Hepatocyte (in vitro differentiated cells): Measurements from ENCODE around the gene KRT35. TPM values are rescaled to one million over a fixed set of nuclear protein-coding genes. Genes with fewer than 3 reads are reported as not detected.

Experiments used
- DNase-seq: peaks from one replicate; pipeline ENCODE4 v3.0.0-alpha.2; 2016; ENCODE audit warnings: low spot score
- H2AFZ ChIP-seq: fragments of 200-600 bp; sonication (generic); 2 replicates; pipeline ENCODE4 v1.6.0; 2016; ENCODE audit warnings: antibody characterized with exemption, mild to moderate bottlenecking
- H3K27ac ChIP-seq: fragments of 200-600 bp; sonication (generic); 2 replicates; pipeline ENCODE4 v1.5.1; 2016; ENCODE audit warnings: mild to moderate bottlenecking
- H3K27me3 ChIP-seq: fragments of 200-600 bp; sonication (generic); 2 replicates; pipeline ENCODE4 v1.6.1; 2016
- H3K36me3 ChIP-seq: fragments of 200-600 bp; sonication (generic); replicated peaks from 2 replicates; pipeline ENCODE4 v1.5.1; 2016; ENCODE audit warnings: low read depth; ENCODE audit not compliant: insufficient read depth
- H3K4me1 ChIP-seq: fragments of 200-600 bp; sonication (generic); 2 replicates; pipeline ENCODE4 v1.5.1; 2016; ENCODE audit warnings: mild to moderate bottlenecking, moderate library complexity; ENCODE audit not compliant: insufficient read depth
- H3K4me2 ChIP-seq: fragments of 200-600 bp; sonication (generic); 2 replicates; pipeline ENCODE4 v1.6.0; 2016
- H3K4me3 ChIP-seq: fragments of 200-600 bp; sonication (generic); 2 replicates; pipeline ENCODE4 v1.5.1; 2016; ENCODE audit warnings: mild to moderate bottlenecking
- H3K79me2 ChIP-seq: fragments of 200-600 bp; sonication (generic); 2 replicates; pipeline ENCODE4 v1.6.0; 2017; ENCODE audit warnings: mild to moderate bottlenecking
- H3K9me2 ChIP-seq: fragments of 200-600 bp; sonication (generic); replicated peaks from 2 replicates; pipeline ENCODE4 v1.6.0; 2017; ENCODE audit warnings: mild to moderate bottlenecking; ENCODE audit not compliant: insufficient read depth
- H3K9me3 ChIP-seq: fragments of 200-600 bp; sonication (generic); 2 replicates; pipeline ENCODE4 v1.5.1; 2016; ENCODE audit warnings: low read depth, mild to moderate bottlenecking
- H4K20me1 ChIP-seq: fragments of 200-600 bp; sonication (generic); 2 replicates; pipeline ENCODE4 v1.6.0; 2016; ENCODE audit warnings: mild to moderate bottlenecking; ENCODE audit not compliant: insufficient read depth, poor library complexity, severe bottlenecking
- CTCF ChIP-seq: fragments of 200-600 bp; sonication (generic); IDR thresholded peaks from 2 replicates; pipeline ENCODE4 v1.5.1; 2016; ENCODE audit warnings: antibody characterized with exemption, mild to moderate bottlenecking; ENCODE audit not compliant: poor library complexity
- EZH2 ChIP-seq: fragments of 200-600 bp; sonication (generic); IDR thresholded peaks from 2 replicates; pipeline ENCODE4 v1.6.1; 2016; ENCODE audit warnings: antibody characterized with exemption, mild to moderate bottlenecking, borderline replicate concordance
- EZH2phosphoT487 ChIP-seq: fragments of 200-600 bp; sonication (generic); IDR thresholded peaks from one replicate; pipeline ENCODE4 v1.6.1; 2018; ENCODE audit warnings: antibody characterized with exemption, mild to moderate bottlenecking, low read depth, moderate library complexity; ENCODE audit not compliant: unreplicated experiment, severe bottlenecking
- WGBS: methylation state at CpG from one replicate; pipeline ENCODE4 v1.1.6; 2016; ENCODE audit warnings: low lambda C conversion rate; ENCODE audit errors: missing lambda C conversion rate; 5-methylcytosine and 5-hydroxymethylcytosine counted together
- microRNA-seq: library from miRNA; unstranded; fragments of <30 nt; microRNA quantifications from one replicate; pipeline ENCODE4, GENCODE V29; 2017
- polyA plus RNA-seq: library from polyadenylated mRNA; unstranded; fragments of >200 nt; fragmentation: Nextera tagmentation; extraction: Ambion mirVana; gene quantifications from 2 replicates; pipeline ENCODE4 v1.2.1, GENCODE V29; 2016
- small RNA-seq: library from RNA; depleted of rRNA; stranded (forward); fragments of <200 nt; gene quantifications from one replicate; pipeline ENCODE3, GENCODE V24; 2014
- total RNA-seq: library from RNA; depleted of rRNA; stranded (reverse); fragments of >200 nt; gene quantifications from 2 replicates; pipeline ENCODE4 v1.2.3, GENCODE V29; 2014

Gene KRT35
- total and polyA plus RNA-seq, 2 experiments from 2014 or later: not detected

- no peak overlapping the region for H2AFZ ChIP-seq
- no peaks in the 10 kb centered on the region for H3K36me3 ChIP-seq
- H3K27me3 ChIP-seq: no peaks in the 10 kb centered on the region
- no peaks in the 10 kb centered on the region for H3K4me1 ChIP-seq
- H3K9me3 ChIP-seq: no peaks in the 10 kb centered on the region
- WGBS: 66% methylated on average over 4 of the region's 4 CpGs
- no peaks in the 10 kb centered on the region for H4K20me1 ChIP-seq
- H3K27ac ChIP-seq: no peak overlapping the region
- no peaks in the 10 kb centered on the region for H3K9me2 ChIP-seq
- DNase-seq: no peak
- H3K4me3 ChIP-seq: no peak overlapping the region
- no peaks in the 10 kb centered on the region for H3K79me2 ChIP-seq
- TF ChIP-seq EZH2phosphoT487 (no peak), EZH2 (no peak), CTCF (no peak)
- no peak overlapping the region for H3K4me2 ChIP-seq
These were observed 52.2 kb downstream of the KRT35 start for GRCh38 chr17:41428591-41429291.

Small RNAs within 50 kb of the gene (microRNA-seq; reads per million reads assigned to microRNA genes)
- gene MIR6510: not detected

Small RNAs within 50 kb of the gene (small RNA-seq; reads per million reads assigned to genes)
- 0.09 reads per million for gene RNU2-32P

Other genes starting within 250 kb of the KRT35 start
- not detected in 2 replicates for gene KRTAP9-3, start 248.7 kb downstream of the KRT35 start, total RNA-seq
- gene KRTAP9-3, start 248.7 kb downstream of the KRT35 start, polyA plus RNA-seq: not detected in 2 replicates
- not detected in 2 replicates for gene KRTAP9-8, start 243.2 kb downstream of the KRT35 start, total RNA-seq
- gene KRTAP9-8, start 243.2 kb downstream of the KRT35 start, polyA plus RNA-seq: not detected in 2 replicates
- gene KRTAP9-4, start 231.5 kb downstream of the KRT35 start, total RNA-seq: not detected in 2 replicates
- not detected in 2 replicates for gene KRTAP9-4, start 231.5 kb downstream of the KRT35 start, polyA plus RNA-seq
- not detected in 2 replicates for gene KRTAP9-9, start 225.8 kb downstream of the KRT35 start, total RNA-seq
- not detected in 2 replicates for gene KRTAP9-9, start 225.8 kb downstream of the KRT35 start, polyA plus RNA-seq
- not detected in 2 replicates for gene KRTAP9-6, start 215.8 kb downstream of the KRT35 start, total RNA-seq
- not detected in 2 replicates for gene KRTAP9-6, start 215.8 kb downstream of the KRT35 start, polyA plus RNA-seq
- not detected in 2 replicates for gene KRTAP9-7, start 205.5 kb downstream of the KRT35 start, total RNA-seq
- not detected in 2 replicates for gene KRTAP9-7, start 205.5 kb downstream of the KRT35 start, polyA plus RNA-seq
- not detected in 2 replicates for gene KRTAP29-1, start 178.3 kb downstream of the KRT35 start, total RNA-seq
- gene KRTAP29-1, start 178.3 kb downstream of the KRT35 start, polyA plus RNA-seq: not detected in 2 replicates
- gene KRTAP16-1, start 171.8 kb downstream of the KRT35 start, total RNA-seq: not detected in 2 replicates
- gene KRTAP16-1, start 171.8 kb downstream of the KRT35 start, polyA plus RNA-seq: not detected in 2 replicates
- not detected in 2 replicates for gene KRTAP17-1, start 165.4 kb downstream of the KRT35 start, total RNA-seq
- 0.33 TPM in 1 of 2 replicates, not detected in the other for gene KRTAP17-1, start 165.4 kb downstream of the KRT35 start, polyA plus RNA-seq
- gene KRT33A, start 130.3 kb downstream of the KRT35 start, total RNA-seq: not detected in 2 replicates
- not detected in 2 replicates for gene KRT33A, start 130.3 kb downstream of the KRT35 start, polyA plus RNA-seq
- not detected in 2 replicates for gene KRT33B, start 111.3 kb downstream of the KRT35 start, total RNA-seq
- 0.35 TPM in 1 of 2 replicates, not detected in the other for gene KRT33B, start 111.3 kb downstream of the KRT35 start, polyA plus RNA-seq
- 0.20 TPM in 1 of 2 replicates, not detected in the other for gene KRT34, start 98.8 kb downstream of the KRT35 start, total RNA-seq
- 0.71 TPM in 1 of 2 replicates, not detected in the other for gene KRT34, start 98.8 kb downstream of the KRT35 start, polyA plus RNA-seq
- not detected in 2 replicates for gene KRT31, start 83.5 kb downstream of the KRT35 start, total RNA-seq
- not detected in 2 replicates for gene KRT31, start 83.5 kb downstream of the KRT35 start, polyA plus RNA-seq
- gene KRT37, start 56.6 kb downstream of the KRT35 start, total RNA-seq: not detected in 2 replicates
- not detected in 2 replicates for gene KRT37, start 56.6 kb downstream of the KRT35 start, polyA plus RNA-seq
- gene KRT38, start 40.2 kb downstream of the KRT35 start, total RNA-seq: not detected in 2 replicates
- not detected in 2 replicates for gene KRT38, start 40.2 kb downstream of the KRT35 start, polyA plus RNA-seq
- not detected in 2 replicates for gene KRT32, start 13.8 kb downstream of the KRT35 start, total RNA-seq
- not detected in 2 replicates for gene KRT32, start 13.8 kb downstream of the KRT35 start, polyA plus RNA-seq
- not detected in 2 replicates for gene KRT36, start 8.8 kb upstream of the KRT35 start, total RNA-seq
- not detected in 2 replicates for gene KRT36, start 8.8 kb upstream of the KRT35 start, polyA plus RNA-seq
- 5.3 and 8.1 TPM in 2 replicates for gene KRT13, start 24.5 kb upstream of the KRT35 start, total RNA-seq
- 15.1 and 24.8 TPM in 2 replicates for gene KRT13, start 24.5 kb upstream of the KRT35 start, polyA plus RNA-seq
- gene KRT15, start 37.7 kb upstream of the KRT35 start, total RNA-seq: 6.2 and 6.8 TPM in 2 replicates
- gene KRT15, start 37.7 kb upstream of the KRT35 start, polyA plus RNA-seq: 8.2 and 10.6 TPM in 2 replicates
- 623 and 817 TPM in 2 replicates for gene KRT19, start 47.2 kb upstream of the KRT35 start, total RNA-seq
- 1,343 and 1,722 TPM in 2 replicates for gene KRT19, start 47.2 kb upstream of the KRT35 start, polyA plus RNA-seq
- not detected in 2 replicates for gene KRT9, start 90.9 kb upstream of the KRT35 start, total RNA-seq
- not detected in 2 replicates for gene KRT9, start 90.9 kb upstream of the KRT35 start, polyA plus RNA-seq
- gene KRT14, start 105.7 kb upstream of the KRT35 start, total RNA-seq: 0.33 TPM in 1 of 2 replicates, not detected in the other
- 1.1 and 1.9 TPM in 2 replicates for gene KRT14, start 105.7 kb upstream of the KRT35 start, polyA plus RNA-seq
- 0.90 and 1.1 TPM in 2 replicates for gene KRT16, start 131.6 kb upstream of the KRT35 start, total RNA-seq
- 2.5 and 4.8 TPM in 2 replicates for gene KRT16, start 131.6 kb upstream of the KRT35 start, polyA plus RNA-seq
- gene KRT17, start 143.4 kb upstream of the KRT35 start, total RNA-seq: 41.5 and 59.5 TPM in 2 replicates
- gene KRT17, start 143.4 kb upstream of the KRT35 start, polyA plus RNA-seq: 118 and 145 TPM in 2 replicates
- 180 and 192 TPM in 2 replicates for gene EIF1, start 207.7 kb upstream of the KRT35 start, total RNA-seq
- 977 and 989 TPM in 2 replicates for gene EIF1, start 207.7 kb upstream of the KRT35 start, polyA plus RNA-seq
- gene GAST, start 231.2 kb upstream of the KRT35 start, total RNA-seq: not detected in 2 replicates
- 2.3 TPM in 1 of 2 replicates, not detected in the other for gene GAST, start 231.2 kb upstream of the KRT35 start, polyA plus RNA-seq